MM.1S (cell line): ENCODE data around the gene PLPPR3.
"Not testable (repeated sequence)": the region's sequence is repeated elsewhere in the genome, so short reads cannot be mapped to it uniquely, and the experiment has no call there.

Experiments used
- DNase-seq: peaks from one replicate; pipeline ENCODE4 v3.0.0-alpha.2; 2015
- H2AFZ ChIP-seq: fragments of 300-600 bp; sonication (generic); 2 replicates; pipeline ENCODE4 v1.6.0; 2016; ENCODE audit warnings: antibody characterized with exemption, low read length
- H3F3A ChIP-seq: fragments of 300-600 bp; sonication (generic); 2 replicates; pipeline ENCODE4 v1.6.1; 2016; ENCODE audit warnings: mild to moderate bottlenecking, antibody characterized with exemption, low read length, moderate library complexity, mixed read lengths; ENCODE audit not compliant: insufficient read depth
- H3K27ac ChIP-seq: fragments of 300-600 bp; sonication (generic); 2 replicates; pipeline ENCODE4 v1.5.1; 2016; ENCODE audit warnings: mild to moderate bottlenecking, low read length
- H3K27me3 ChIP-seq: fragments of 300-600 bp; sonication (generic); replicated peaks from 2 replicates; pipeline ENCODE4 v1.6.0; 2016; ENCODE audit warnings: low read length; ENCODE audit not compliant: insufficient read depth
- H3K36me3 ChIP-seq: fragments of 300-600 bp; sonication (generic); replicated peaks from 2 replicates; pipeline ENCODE4 v1.6.1; 2016; ENCODE audit warnings: mild to moderate bottlenecking, low read length, mixed read lengths; ENCODE audit not compliant: insufficient read depth
- H3K4me1 ChIP-seq: fragments of 300-600 bp; sonication (generic); 2 replicates; pipeline ENCODE4 v1.6.1; 2016; ENCODE audit warnings: low read length, mixed read lengths
- H3K4me2 ChIP-seq: fragments of 300-600 bp; sonication (generic); 2 replicates; pipeline ENCODE4 v1.6.0; 2016; ENCODE audit warnings: low read depth, low read length
- H3K4me3 ChIP-seq: fragments of 300-600 bp; sonication (generic); 2 replicates; pipeline ENCODE4 v1.5.1; 2016; ENCODE audit warnings: low read length, mixed read lengths
- H3K79me2 ChIP-seq: fragments of 300-600 bp; sonication (generic); 2 replicates; pipeline ENCODE4 v1.6.1; 2016; ENCODE audit warnings: mixed run types, low read length, mixed read lengths
- H3K9ac ChIP-seq: fragments of 300-600 bp; sonication (generic); 2 replicates; pipeline ENCODE4 v1.6.1; 2016; ENCODE audit warnings: low read length, mixed read lengths
- H3K9me2 ChIP-seq: fragments of 300-600 bp; sonication (generic); replicated peaks from 2 replicates; pipeline ENCODE4 v1.6.1; 2016; ENCODE audit warnings: mild to moderate bottlenecking, low read length, mixed read lengths; ENCODE audit not compliant: insufficient read depth
- H3K9me3 ChIP-seq: fragments of 300-600 bp; sonication (generic); replicated peaks from 2 replicates; pipeline ENCODE4 v1.6.1; 2016; ENCODE audit warnings: mild to moderate bottlenecking, low read length, mixed read lengths; ENCODE audit not compliant: insufficient read depth
- H4K20me1 ChIP-seq: fragments of 300-600 bp; sonication (generic); 2 replicates; pipeline ENCODE4 v1.6.1; 2016; ENCODE audit warnings: mild to moderate bottlenecking, low read length, moderate library complexity, mixed read lengths; ENCODE audit not compliant: insufficient read depth
- CTCF ChIP-seq: fragments of 300-600 bp; sonication (generic); IDR thresholded peaks from 2 replicates; pipeline ENCODE4 v1.5.1; 2016; ENCODE audit warnings: antibody characterized with exemption, low read length, mixed read lengths
- EZH2 ChIP-seq: fragments of 300-600 bp; sonication (generic); optimal IDR thresholded peaks from 2 replicates; pipeline ENCODE3; 2017; ENCODE audit warnings: low read depth, mild to moderate bottlenecking, antibody characterized with exemption, low read length, mixed read lengths
- EZH2phosphoT487 ChIP-seq: fragments of 300-600 bp; sonication (generic); IDR thresholded peaks from 2 replicates; pipeline ENCODE4 v1.6.1; 2018; ENCODE audit warnings: antibody characterized with exemption, low read length

Gene PLPPR3

GRCh38 chr19:824885-825284 lies 3.1 kb upstream of the PLPPR3 start:
- Histone ChIP-seq H3K27me3 (peaks cover 61% of the 10 kb centered on the region), H3K9ac (no peak overlapping the region), H3K9me2 (no peaks in the 10 kb centered on the region), H3K9me3 (no peaks in the 10 kb centered on the region), H3K27ac (no peak overlapping the region), H3K36me3 (no peaks in the 10 kb centered on the region), H3K4me2 (no peak overlapping the region), H3K4me1 (no peaks in the 10 kb centered on the region), H3K4me3 (no peak overlapping the region), H2AFZ (no peak overlapping the region), H3K79me2 (no peaks in the 10 kb centered on the region), H3F3A (no peaks in the 10 kb centered on the region), H4K20me1 (no peaks in the 10 kb centered on the region)
- no peak for TF ChIP-seq EZH2phosphoT487
- no peak for TF ChIP-seq CTCF
- TF ChIP-seq EZH2 = no peak
- no peak for DNase-seq

- no peaks in the 10 kb centered on the region for H3K36me3 ChIP-seq
- no peak overlapping the region for H3K9ac ChIP-seq
- H3K9me3 ChIP-seq = no peaks in the 10 kb centered on the region
- H3K4me1 ChIP-seq = no peaks in the 10 kb centered on the region
- no peak overlapping the region for H3K27ac ChIP-seq
- peaks cover 51% of the 10 kb centered on the region for H3K27me3 ChIP-seq
- H3K4me2 ChIP-seq = no peak overlapping the region
- no peak overlapping the region for H3K4me3 ChIP-seq
- no peak overlapping the region for H2AFZ ChIP-seq
- no peak for TF ChIP-seq EZH2phosphoT487
- TF ChIP-seq CTCF = no peak
- TF ChIP-seq EZH2 = no peak
- H3K79me2 ChIP-seq = no peaks in the 10 kb centered on the region
- H3F3A ChIP-seq = no peaks in the 10 kb centered on the region
- H4K20me1 ChIP-seq = no peaks in the 10 kb centered on the region
- DNase-seq = no peak
- no peaks in the 10 kb centered on the region for H3K9me2 ChIP-seq
Measured at GRCh38 chr19:823565-824121, 1.9 kb upstream of the PLPPR3 start.

GRCh38 chr19:821231-821824 lies 427 bp downstream of the PLPPR3 start:
- no peak overlapping the region for H3K4me3 ChIP-seq
- no peak overlapping the region for H3K4me2 ChIP-seq
- no peaks in the 10 kb centered on the region for H3K36me3 ChIP-seq
- H3K27ac ChIP-seq = no peak overlapping the region
- H3K9ac ChIP-seq = no peak overlapping the region
- H4K20me1 ChIP-seq = no peaks in the 10 kb centered on the region
- TF ChIP-seq EZH2phosphoT487 (no peak), EZH2 (no peak), CTCF (no peak)
- peaks cover 34% of the 10 kb centered on the region for H3K27me3 ChIP-seq
- no peaks in the 10 kb centered on the region for H3F3A ChIP-seq
- no peaks in the 10 kb centered on the region for H3K9me2 ChIP-seq
- H3K79me2 ChIP-seq = no peaks in the 10 kb centered on the region
- H3K9me3 ChIP-seq = no peaks in the 10 kb centered on the region
- no peak overlapping the region for H2AFZ ChIP-seq
- DNase-seq = no peak
- H3K4me1 ChIP-seq = no peaks in the 10 kb centered on the region

- H3K36me3 ChIP-seq, H3K27ac ChIP-seq, DNase-seq, H3K4me3 ChIP-seq, H4K20me1 ChIP-seq, H3K9ac ChIP-seq, H3K79me2 ChIP-seq, H3K4me1 ChIP-seq, H3K9me3 ChIP-seq, H3F3A ChIP-seq, H3K9me2 ChIP-seq, H3K4me2 ChIP-seq, H2AFZ ChIP-seq: not testable (repeated sequence)
- peaks cover 24% of the 10 kb centered on the region for H3K27me3 ChIP-seq
Measured at GRCh38 chr19:820212-820611, 1.5 kb downstream of the PLPPR3 start.
